Measurements from ENCODE around the gene PCDHGB6. TPM values are rescaled to one million over a fixed set of nuclear protein-coding genes. Genes with fewer than 3 reads are reported as not detected.

The PCDHGB6 gene
- total RNA-seq, 1 donor from 2014 or later = 1.2 TPM

- intact Hi-C loops (cut with micrococcal nuclease) = no loop called here
- H3K9me3 Mint-ChIP-seq = peaks cover 15% of the 10 kb centered on the region
Measured at GRCh38 chr5:141434006-141434405, 26.2 kb downstream of the PCDHGB6 start.

DNA sequence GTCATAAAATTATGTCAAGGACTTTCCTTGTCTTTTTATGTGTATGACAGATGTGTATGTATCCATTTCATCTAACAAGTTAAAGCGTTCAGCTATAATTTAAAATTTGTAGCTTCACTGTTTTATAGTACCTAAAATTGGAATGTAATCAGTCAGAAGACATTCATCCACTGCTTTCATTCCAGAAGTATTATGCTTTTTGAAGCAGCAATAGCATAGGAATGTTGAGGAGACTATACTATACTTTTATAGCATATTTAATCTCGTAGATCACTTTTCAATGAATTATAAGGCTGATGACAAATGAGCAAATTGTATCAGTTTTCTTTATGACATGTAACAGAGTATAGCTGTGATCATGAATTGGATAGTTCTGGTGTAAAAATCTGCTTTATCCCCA lies 29.4 kb downstream of the PCDHGB6 start:
- no peaks in the 10 kb centered on the region for H3K4me1 Mint-ChIP-seq

More at GRCh38 chr5:141434006-141434405, 26.2 kb downstream of the PCDHGB6 start:
- TF ChIP-seq CTCF (IDR thresholded peaks at IDR 0.05) = no peak
- H3K27ac Mint-ChIP-seq = no peak overlapping the region
- ATAC-seq (ENCODE audit: low read depth) (no peak), DNase-seq (no peak)
- H3K36me3 Mint-ChIP-seq (ENCODE audit: low read depth) = peaks cover 4% of the 10 kb centered on the region
- peaks cover 24% of the 10 kb centered on the region for H3K27me3 Mint-ChIP-seq
- ChIA-PET POLR2A (no interaction called here), CTCF (no interaction called here)
- peaks cover 16% of the 10 kb centered on the region for H3K4me1 Mint-ChIP-seq
- no peak overlapping the region for H3K4me3 Mint-ChIP-seq

DNA sequence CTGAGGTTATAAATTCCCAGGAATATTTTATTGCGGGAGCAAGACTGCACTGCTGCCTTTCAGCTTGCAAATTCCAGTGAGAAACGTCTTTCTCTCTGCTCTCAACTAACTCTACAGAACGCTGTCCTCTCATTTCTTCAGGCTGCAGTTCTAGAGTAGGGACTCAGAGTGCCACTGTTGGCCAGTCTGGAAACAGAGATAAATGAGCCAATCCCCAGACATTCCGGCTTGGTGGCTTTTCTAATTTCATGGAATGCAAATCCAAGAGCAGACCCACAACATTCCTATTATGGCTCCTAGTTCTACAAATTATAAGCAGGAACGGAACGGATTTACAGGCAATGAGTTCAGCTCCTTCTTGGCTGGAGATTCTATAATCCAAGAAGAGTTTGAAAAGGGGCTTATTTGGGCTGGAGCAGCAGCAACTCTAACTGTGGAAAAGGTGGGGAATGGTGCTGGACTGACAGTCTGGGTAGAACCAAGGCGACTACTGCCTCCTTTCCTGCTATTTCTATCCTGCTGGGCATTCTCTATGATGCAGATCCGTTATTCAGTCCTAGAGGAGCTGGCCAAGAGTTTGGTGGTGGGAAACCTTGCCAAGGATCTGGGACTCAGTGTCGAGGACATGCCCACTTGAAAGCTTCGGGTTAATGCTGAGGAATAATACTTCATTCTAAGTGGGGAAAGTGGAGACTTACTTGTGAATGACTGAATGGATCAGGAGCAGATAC lies 31.8 kb downstream of the PCDHGB6 start:
- Mint-ChIP-seq H3K4me1 (peaks cover 4% of the 10 kb centered on the region), H3K36me3 (ENCODE audit: low read depth) (no peaks in the 10 kb centered on the region), H3K27me3 (no peaks in the 10 kb centered on the region), H3K4me3 (no peak overlapping the region), H3K27ac (no peak overlapping the region), H3K9me3 (no peaks in the 10 kb centered on the region)
- no peak for TF ChIP-seq CTCF (IDR thresholded peaks at IDR 0.05)
- intact Hi-C loops (cut with micrococcal nuclease) = no loop called here
- ATAC-seq (ENCODE audit: low read depth) = no peak
- DNase-seq = no peak
- ChIA-PET POLR2A (no interaction called here), CTCF (interaction anchor here (0.7 kb wide), 1 partner anchor 85 kb away, joined by 3 read pairs; no protein-coding TSS in a partner anchor)

More for the DNA sequence above, 29.4 kb downstream of the PCDHGB6 start:
- CTCF ChIA-PET = no interaction called here
- Mint-ChIP-seq H3K27me3 (peaks cover 7% of the 10 kb centered on the region), H3K9me3 (peaks cover 3% of the 10 kb centered on the region), H3K36me3 (ENCODE audit: low read depth) (peaks cover 1% of the 10 kb centered on the region), H3K4me3 (no peak overlapping the region), H3K27ac (no peak overlapping the region)
- no peak for DNase-seq
- POLR2A ChIA-PET = no interaction called here
- no peak for ATAC-seq (ENCODE audit: low read depth)
- intact Hi-C loops (cut with micrococcal nuclease) = no loop called here
- no peak for TF ChIP-seq CTCF (IDR thresholded peaks at IDR 0.05)

DNA sequence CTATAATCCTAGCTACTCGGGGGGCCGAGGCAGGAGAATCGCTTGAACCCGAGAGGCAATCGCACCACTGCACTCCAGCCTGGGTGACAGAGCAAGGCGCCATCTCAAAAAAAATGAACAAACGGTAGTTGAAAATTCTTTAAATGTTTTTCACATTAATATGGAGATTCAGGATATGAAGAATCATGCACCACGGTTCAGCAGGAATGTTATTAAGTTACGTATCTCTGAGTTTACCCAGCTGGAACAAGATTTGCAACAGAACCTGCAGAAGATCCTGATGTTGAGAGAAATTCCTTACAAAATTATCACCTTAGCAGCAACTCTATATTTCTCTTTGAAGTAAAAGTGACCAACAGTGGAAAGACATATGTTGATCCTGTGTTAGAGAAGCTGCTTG lies 32.5 kb downstream of the PCDHGB6 start:
- ATAC-seq (ENCODE audit: low read depth) (no peak), DNase-seq (no peak)
- Mint-ChIP-seq H3K27ac (no peak overlapping the region), H3K4me3 (no peak overlapping the region), H3K36me3 (ENCODE audit: low read depth) (no peaks in the 10 kb centered on the region), H3K4me1 (peaks cover 4% of the 10 kb centered on the region), H3K27me3 (no peaks in the 10 kb centered on the region), H3K9me3 (no peaks in the 10 kb centered on the region)
- POLR2A ChIA-PET = no interaction called here
- CTCF ChIA-PET = interaction anchor here (0.7 kb wide), 1 partner anchor 84 kb away, joined by 3 read pairs; no protein-coding TSS in a partner anchor
- TF ChIP-seq CTCF (IDR thresholded peaks at IDR 0.05) = no peak
- intact Hi-C loops (cut with micrococcal nuclease) = no loop called here

- peaks cover 4% of the 10 kb centered on the region for H3K4me1 Mint-ChIP-seq
- ATAC-seq (ENCODE audit: low read depth) = no peak
- CTCF ChIA-PET = no interaction called here
- no peak for DNase-seq
- no peaks in the 10 kb centered on the region for H3K36me3 Mint-ChIP-seq (ENCODE audit: low read depth)
- H3K27me3 Mint-ChIP-seq = peaks cover 1% of the 10 kb centered on the region
- H3K4me3 Mint-ChIP-seq = no peak overlapping the region
- no peak for TF ChIP-seq CTCF (IDR thresholded peaks at IDR 0.05)
- H3K9me3 Mint-ChIP-seq = no peaks in the 10 kb centered on the region
- POLR2A ChIA-PET = no interaction called here
- intact Hi-C loops (cut with micrococcal nuclease) = no loop called here
- H3K27ac Mint-ChIP-seq = no peak overlapping the region
Measured at GRCh38 chr5:141441571-141442170, 33.9 kb downstream of the PCDHGB6 start.

Other genes starting within 250 kb of the PCDHGB6 start
- gene PCDHB7, start 235.4 kb upstream of the PCDHGB6 start, total RNA-seq = not detected in 2 replicates
- gene PCDHB8, start 230.2 kb upstream of the PCDHGB6 start, total RNA-seq = not detected in 2 replicates
- gene PCDHB16, start 225.6 kb upstream of the PCDHGB6 start, total RNA-seq = not detected in 2 replicates
- 0.27 and 0.29 TPM in 2 replicates for gene PCDHB9, start 220.9 kb upstream of the PCDHGB6 start, total RNA-seq
- gene PCDHB10, start 215.7 kb upstream of the PCDHGB6 start, total RNA-seq = 0.07 TPM in 1 of 2 replicates, not detected in the other
- not detected in 2 replicates for gene PCDHB11, start 208.4 kb upstream of the PCDHGB6 start, total RNA-seq
- not detected in 2 replicates for gene PCDHB12, start 199.3 kb upstream of the PCDHGB6 start, total RNA-seq
- 0.07 and 0.09 TPM in 2 replicates for gene PCDHB13, start 194.1 kb upstream of the PCDHGB6 start, total RNA-seq
- gene PCDHB14, start 184.7 kb upstream of the PCDHGB6 start, total RNA-seq = 0.11 TPM in 1 of 2 replicates, not detected in the other
- not detected in 2 replicates for gene PCDHB15, start 162.6 kb upstream of the PCDHGB6 start, total RNA-seq
- 2.6 and 3.9 TPM in 2 replicates for gene SLC25A2, start 104.0 kb upstream of the PCDHGB6 start, total RNA-seq
- 86.7 and 87.3 TPM in 2 replicates for gene TAF7, start 87.2 kb upstream of the PCDHGB6 start, total RNA-seq
- gene PCDHGA1, start 77.5 kb upstream of the PCDHGB6 start, total RNA-seq = 0.20 and 0.29 TPM in 2 replicates
- 0.09 and 0.15 TPM in 2 replicates for gene PCDHGA2, start 69.3 kb upstream of the PCDHGB6 start, total RNA-seq
- 0.20 and 0.51 TPM in 2 replicates for gene PCDHGA3, start 64.2 kb upstream of the PCDHGB6 start, total RNA-seq
- 0.37 and 0.44 TPM in 2 replicates for gene PCDHGB1, start 57.9 kb upstream of the PCDHGB6 start, total RNA-seq
- 0.34 and 0.75 TPM in 2 replicates for gene PCDHGA4, start 53.0 kb upstream of the PCDHGB6 start, total RNA-seq
- gene PCDHGB2, start 48.0 kb upstream of the PCDHGB6 start, total RNA-seq = 2.2 and 2.6 TPM in 2 replicates
- gene PCDHGA5, start 43.9 kb upstream of the PCDHGB6 start, total RNA-seq = 1.1 and 1.2 TPM in 2 replicates
- 2.0 and 2.6 TPM in 2 replicates for gene PCDHGB3, start 37.8 kb upstream of the PCDHGB6 start, total RNA-seq
- gene PCDHGA6, start 34.1 kb upstream of the PCDHGB6 start, total RNA-seq = 1.8 and 2.3 TPM in 2 replicates
- gene PCDHGA7, start 25.3 kb upstream of the PCDHGB6 start, total RNA-seq = 1.3 and 1.6 TPM in 2 replicates
- 0.91 and 1.2 TPM in 2 replicates for gene PCDHGB4, start 20.3 kb upstream of the PCDHGB6 start, total RNA-seq
- gene PCDHGA8, start 15.4 kb upstream of the PCDHGB6 start, total RNA-seq = 0.54 and 0.69 TPM in 2 replicates
- gene PCDHGB5, start 10.1 kb upstream of the PCDHGB6 start, total RNA-seq = 1.8 and 2.7 TPM in 2 replicates
- gene PCDHGA9, start 5.2 kb upstream of the PCDHGB6 start, total RNA-seq = 1.1 and 1.3 TPM in 2 replicates
- gene PCDHGA10, start 5.0 kb downstream of the PCDHGB6 start, total RNA-seq = 1.2 and 1.3 TPM in 2 replicates
- 1.2 and 1.4 TPM in 2 replicates for gene PCDHGB7, start 9.7 kb downstream of the PCDHGB6 start, total RNA-seq
- gene PCDHGA11, start 13.0 kb downstream of the PCDHGB6 start, total RNA-seq = 0.73 and 1.1 TPM in 2 replicates
- gene PCDHGA12, start 22.5 kb downstream of the PCDHGB6 start, total RNA-seq = 1.3 and 1.6 TPM in 2 replicates
- gene PCDHGC3, start 67.9 kb downstream of the PCDHGB6 start, total RNA-seq = 2.6 and 3.3 TPM in 2 replicates
- gene PCDHGC4, start 77.0 kb downstream of the PCDHGB6 start, total RNA-seq = 0.69 TPM in 2 replicates
- gene PCDHGC5, start 81.1 kb downstream of the PCDHGB6 start, total RNA-seq = 0.24 and 0.38 TPM in 2 replicates
- 136 and 138 TPM in 2 replicates for gene DIAPH1, start 211.0 kb downstream of the PCDHGB6 start, total RNA-seq
- 101 and 102 TPM in 2 replicates for gene HDAC3, start 228.8 kb downstream of the PCDHGB6 start, total RNA-seq
- gene RELL2, start 229.0 kb downstream of the PCDHGB6 start, total RNA-seq = 16.8 and 18.9 TPM in 2 replicates
- gene FCHSD1, start 243.4 kb downstream of the PCDHGB6 start, total RNA-seq = 63.2 and 79.5 TPM in 2 replicates

Measured in activated B cell treated with CpG ODN at 0.5 μM for 24 hours (primary cell).